NB4 (cell line): ENCODE results near the gene ZNF366.

Experiments used
- DNase-seq: peaks from one replicate; pipeline ENCODE4 v3.0.0; 2010; ENCODE audit warnings: low read depth
- H3K4me3 ChIP-seq: one replicate; pipeline ENCODE4 v1.5.1; 2011; ENCODE audit warnings: mild to moderate bottlenecking, low read depth, low read length, moderate library complexity
- CTCF ChIP-seq: IDR thresholded peaks from one replicate; pipeline ENCODE4 v1.5.1; 2012; ENCODE audit warnings: low read depth, low read length
- MAX ChIP-seq: IDR thresholded peaks from 2 replicates; pipeline ENCODE4 v1.6.1; 2011; ENCODE audit warnings: low read depth, low read length
- MYC ChIP-seq: IDR thresholded peaks from 2 replicates; pipeline ENCODE4 v1.6.1; 2011; ENCODE audit warnings: low read depth, low read length
- POLR2A ChIP-seq: IDR thresholded peaks from 2 replicates; pipeline ENCODE4 v1.6.1; 2011; ENCODE audit warnings: mild to moderate bottlenecking; ENCODE audit not compliant: insufficient read length; ENCODE audit errors: extremely low read depth

ZNF366 gene

GRCh38 chr5:72503888-72504491, 3.2 kb downstream of the ZNF366 start:
- TF ChIP-seq MYC: no peak
- no peak for TF ChIP-seq POLR2A
- no peak for TF ChIP-seq MAX
- TF ChIP-seq CTCF: no peak
- no peak overlapping the region for H3K4me3 ChIP-seq
- peak; percentile 87 for DNase-seq

GRCh38 chr5:72501488-72501887, 5.7 kb downstream of the ZNF366 start:
- TF ChIP-seq CTCF: no peak
- TF ChIP-seq MAX: no peak
- no peak for TF ChIP-seq MYC
- TF ChIP-seq POLR2A: no peak
- no peak overlapping the region for H3K4me3 ChIP-seq
- DNase-seq: no peak

- no peak for DNase-seq
- TF ChIP-seq CTCF: no peak
- no peak for TF ChIP-seq POLR2A
- TF ChIP-seq MYC: no peak
- no peak for TF ChIP-seq MAX
- H3K4me3 ChIP-seq: no peak overlapping the region
Observed at GRCh38 chr5:72499730-72500129, 7.5 kb downstream of the ZNF366 start.

GRCh38 chr5:72499090-72499489, 8.1 kb downstream of the ZNF366 start:
- no peak overlapping the region for H3K4me3 ChIP-seq
- DNase-seq: no peak
- TF ChIP-seq CTCF (no peak), POLR2A (no peak), MYC (no peak)

- no peak overlapping the region for H3K4me3 ChIP-seq
- no peak for DNase-seq
- no peak for TF ChIP-seq MYC
- no peak for TF ChIP-seq MAX
- TF ChIP-seq POLR2A: no peak
- no peak for TF ChIP-seq CTCF
Observed at GRCh38 chr5:72498284-72498683, 8.9 kb downstream of the ZNF366 start.

- H3K4me3 ChIP-seq: no peak overlapping the region
- no peak for DNase-seq
- no peak for TF ChIP-seq POLR2A
- no peak for TF ChIP-seq MAX
- no peak for TF ChIP-seq CTCF
- TF ChIP-seq MYC: no peak
Observed at GRCh38 chr5:72497823-72498222, 9.4 kb downstream of the ZNF366 start.
